WERI-Rb-1 (cell line): ENCODE results near the gene SLC51A.

Experiments
- DNase-seq: peaks from one replicate; pipeline ENCODE4 v3.0.0-alpha.2; 2020
- H3K27ac ChIP-seq: fragments of 250-450 bp; sonication (Bioruptor Pico); 2 replicates; pipeline ENCODE4 v1.5.1; 2020; ENCODE audit warnings: mild to moderate bottlenecking, moderate library complexity
- H3K27me3 ChIP-seq: fragments of 250-450 bp; sonication (Bioruptor Pico); 2 replicates; pipeline ENCODE4 v1.5.1; 2021; ENCODE audit warnings: mild to moderate bottlenecking, low read depth, moderate library complexity; ENCODE audit not compliant: insufficient read depth, severe bottlenecking
- H3K36me3 ChIP-seq: fragments of 250-450 bp; sonication (Bioruptor Pico); 2 replicates; pipeline ENCODE4 v1.5.1; 2020; ENCODE audit warnings: mild to moderate bottlenecking, moderate library complexity
- H3K4me3 ChIP-seq: 2 replicates; pipeline ENCODE4 v1.5.1; 2011; ENCODE audit warnings: low read depth, mild to moderate bottlenecking, control low read depth, low read length
- H3K9me3 ChIP-seq: fragments of 250-450 bp; sonication (Bioruptor Pico); 2 replicates; pipeline ENCODE4 v1.5.1; 2021; ENCODE audit warnings: mild to moderate bottlenecking, moderate library complexity; ENCODE audit not compliant: severe bottlenecking
- CTCF ChIP-seq: IDR thresholded peaks from 2 replicates; pipeline ENCODE4 v1.5.1; 2011; ENCODE audit warnings: low read depth, mild to moderate bottlenecking, control low read depth, inconsistent platforms, low read length

Gene SLC51A

GRCh38 chr3:196189566-196190347, 26.6 kb upstream of the SLC51A start:
- no peak for TF ChIP-seq CTCF
- Histone ChIP-seq H3K27me3 (no peaks in the 10 kb centered on the region), H3K36me3 (no peaks in the 10 kb centered on the region), H3K4me3 (no peak overlapping the region), H3K27ac (no peak overlapping the region), H3K9me3 (no peaks in the 10 kb centered on the region)
- no peak for DNase-seq

GRCh38 chr3:196192036-196192523, 24.3 kb upstream of the SLC51A start:
- no peaks in the 10 kb centered on the region for H3K27me3 ChIP-seq
- TF ChIP-seq CTCF, result no peak
- H3K27ac ChIP-seq, result no peak overlapping the region
- DNase-seq, result no peak
- H3K36me3 ChIP-seq, result no peaks in the 10 kb centered on the region
- no peaks in the 10 kb centered on the region for H3K9me3 ChIP-seq
- H3K4me3 ChIP-seq, result no peak overlapping the region

GRCh38 chr3:196192524-196193051, 23.7 kb upstream of the SLC51A start:
- no peaks in the 10 kb centered on the region for H3K36me3 ChIP-seq
- no peaks in the 10 kb centered on the region for H3K27me3 ChIP-seq
- TF ChIP-seq CTCF, result no peak
- no peak for DNase-seq
- no peak overlapping the region for H3K27ac ChIP-seq
- H3K9me3 ChIP-seq, result no peaks in the 10 kb centered on the region
- no peak overlapping the region for H3K4me3 ChIP-seq

GRCh38 chr3:196193133-196193735, 23.1 kb upstream of the SLC51A start:
- TF ChIP-seq CTCF, result no peak
- no peak for DNase-seq
- no peak overlapping the region for H3K27ac ChIP-seq
- H3K9me3 ChIP-seq, result no peaks in the 10 kb centered on the region
- no peaks in the 10 kb centered on the region for H3K27me3 ChIP-seq
- H3K4me3 ChIP-seq, result no peak overlapping the region
- no peaks in the 10 kb centered on the region for H3K36me3 ChIP-seq

- no peaks in the 10 kb centered on the region for H3K27me3 ChIP-seq
- no peak overlapping the region for H3K4me3 ChIP-seq
- no peak for TF ChIP-seq CTCF
- no peaks in the 10 kb centered on the region for H3K9me3 ChIP-seq
- H3K36me3 ChIP-seq, result no peaks in the 10 kb centered on the region
- no peak for DNase-seq
- H3K27ac ChIP-seq, result no peak overlapping the region
These were observed 22.4 kb upstream of the SLC51A start for GRCh38 chr3:196193736-196194541.
